SJSA1 (cell line): ENCODE measurements around the gene INPP5A. TPM values are rescaled to one million over a fixed set of nuclear protein-coding genes. Genes with fewer than 3 reads are reported as not detected.

Source experiments
- DNase-seq, 2 experiments: peaks; one replicate each; pipeline ENCODE4 v3.0.0-alpha.2; 2015 to 2020; ENCODE audit warnings: low spot score in 2 of 2, low read depth in 1 of 2
- H3K27ac ChIP-seq: fragments of 250-450 bp; sonication (Bioruptor Pico); 2 replicates; pipeline ENCODE4 v1.5.1; 2020; ENCODE audit warnings: mild to moderate bottlenecking, moderate library complexity
- H3K27me3 ChIP-seq: fragments of 250-450 bp; sonication (Bioruptor Pico); replicated peaks from 2 replicates; pipeline ENCODE4 v1.5.1; 2020; ENCODE audit warnings: mild to moderate bottlenecking, moderate library complexity
- H3K36me3 ChIP-seq: fragments of 250-450 bp; sonication (Bioruptor Pico); 2 replicates; pipeline ENCODE4 v1.5.1; 2020; ENCODE audit warnings: mild to moderate bottlenecking
- H3K4me1 ChIP-seq: fragments of 250-450 bp; sonication (Bioruptor Pico); replicated peaks from 2 replicates; pipeline ENCODE4 v1.6.1; 2021; ENCODE audit warnings: mild to moderate bottlenecking
- H3K4me3 ChIP-seq: fragments of 250-450 bp; sonication (Bioruptor Pico); 2 replicates; pipeline ENCODE4 v1.5.1; 2020; ENCODE audit warnings: mild to moderate bottlenecking
- H3K9me3 ChIP-seq: fragments of 250-450 bp; sonication (Bioruptor Pico); replicated peaks from 2 replicates; pipeline ENCODE4 v1.5.1; 2020; ENCODE audit warnings: mild to moderate bottlenecking
- total RNA-seq: library from RNA; depleted of rRNA; stranded (reverse); fragments of >200 nt; shearing (Covaris generic); gene quantifications from 2 replicates; pipeline ENCODE4 v1.2.3, GENCODE V29; 2014

Gene INPP5A
- total RNA-seq, 1 experiment from 2014 or later = 56.8 TPM

DNA sequence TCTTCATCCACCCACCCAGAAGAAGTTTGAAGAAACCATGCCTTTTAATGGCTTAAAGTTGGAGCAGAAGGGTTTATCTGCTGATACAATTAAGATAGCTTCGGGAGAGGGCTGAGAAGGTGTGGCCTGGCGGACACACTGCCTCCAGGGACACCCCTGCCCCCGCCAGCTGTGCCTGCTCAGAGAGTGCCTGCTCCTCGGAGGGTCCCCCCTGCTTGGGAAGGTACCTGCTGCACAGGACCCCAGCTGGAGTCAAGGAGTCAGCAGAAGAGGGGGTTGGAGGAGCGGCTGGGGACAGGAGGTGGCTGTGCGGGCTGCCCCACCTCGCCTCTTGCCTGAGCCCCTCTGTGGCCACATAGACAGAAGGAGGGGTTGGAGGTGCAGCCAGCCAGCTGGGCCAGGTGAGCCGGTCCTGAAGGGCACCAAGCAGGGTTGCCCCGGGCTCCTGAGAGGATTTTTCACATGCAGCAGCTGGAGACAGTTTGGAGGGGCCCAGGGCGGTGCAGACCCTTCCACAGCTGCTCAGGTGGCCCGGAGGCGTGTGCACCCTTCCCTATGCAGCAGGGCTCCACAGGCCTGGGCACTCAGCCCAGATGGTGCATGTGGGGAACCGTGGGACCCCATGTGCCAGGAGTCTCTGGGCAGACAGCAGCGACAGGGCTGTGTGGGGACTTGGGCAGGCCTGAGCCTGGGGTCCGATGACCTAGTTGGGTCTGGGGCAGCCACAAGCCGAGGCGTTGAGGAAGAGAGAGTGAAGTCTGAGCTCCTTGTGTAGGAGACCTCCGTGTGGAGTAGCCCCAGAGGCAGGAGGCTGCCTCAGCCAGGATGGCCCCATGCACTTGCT, 118.9 kb downstream of the INPP5A start:
- Histone ChIP-seq H3K4me1 (peaks cover 8% of the 10 kb centered on the region), H3K27me3 (no peaks in the 10 kb centered on the region), H3K4me3 (no peak overlapping the region), H3K36me3 (peaks cover 24% of the 10 kb centered on the region), H3K27ac (no peak overlapping the region), H3K9me3 (no peaks in the 10 kb centered on the region)
- DNase-seq = no peak

DNA sequence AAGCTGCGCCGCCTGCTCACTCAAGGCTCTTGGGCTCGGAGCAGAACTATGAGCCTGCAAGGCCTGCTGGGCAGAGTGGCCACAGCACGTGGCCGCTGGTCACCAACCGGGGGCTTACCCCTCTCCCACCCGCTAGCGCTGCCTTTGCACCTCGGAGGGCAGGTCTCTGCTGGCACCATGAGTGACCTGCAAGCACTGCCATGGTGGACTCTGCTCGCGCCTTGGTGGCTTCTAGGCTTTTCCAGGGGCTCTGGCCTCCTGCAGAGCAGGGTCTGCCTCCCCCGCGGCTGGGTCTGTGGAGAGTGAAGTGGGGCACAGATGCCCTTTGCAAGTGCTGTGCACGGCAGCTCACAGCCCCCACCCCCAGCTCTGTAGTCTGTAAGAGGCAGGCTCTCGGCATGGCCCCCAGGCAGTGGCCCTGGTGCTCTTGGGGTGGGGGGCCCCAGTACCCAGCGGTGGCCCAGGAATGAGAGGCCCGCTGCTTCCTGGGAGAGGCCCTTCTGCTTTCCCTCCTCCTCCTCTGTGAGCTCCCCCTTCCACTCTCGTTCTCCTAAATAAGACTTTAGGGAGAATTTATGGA, 119.6 kb downstream of the INPP5A start:
- peaks cover 14% of the 10 kb centered on the region for H3K4me1 ChIP-seq
- DNase-seq = no peak
- H3K4me3 ChIP-seq = no peak overlapping the region
- no peaks in the 10 kb centered on the region for H3K9me3 ChIP-seq
- H3K27ac ChIP-seq = no peak overlapping the region
- no peaks in the 10 kb centered on the region for H3K27me3 ChIP-seq
- peaks cover 24% of the 10 kb centered on the region for H3K36me3 ChIP-seq

DNA sequence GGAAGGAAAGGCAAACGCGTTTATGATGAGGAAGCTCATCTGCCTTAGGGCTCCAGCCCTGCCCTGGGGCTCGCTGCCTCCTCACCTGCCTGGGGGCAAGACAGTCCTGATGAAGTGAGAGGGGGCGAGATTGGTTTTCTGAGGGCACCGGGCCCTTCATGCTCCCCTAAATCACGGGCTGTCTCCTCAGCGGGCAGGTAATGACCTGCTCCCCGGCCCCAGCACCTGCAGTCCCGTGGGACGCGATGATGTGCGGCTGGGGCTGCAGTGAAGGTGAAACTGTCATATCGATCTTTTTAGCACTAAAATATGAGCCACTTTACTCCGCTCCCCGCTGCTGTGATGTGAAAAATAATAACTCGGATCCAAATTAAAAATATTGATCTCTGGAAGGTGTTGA, 120.2 kb downstream of the INPP5A start:
- DNase-seq = no peak
- H3K27me3 ChIP-seq = no peaks in the 10 kb centered on the region
- no peak overlapping the region for H3K4me3 ChIP-seq
- peaks cover 15% of the 10 kb centered on the region for H3K4me1 ChIP-seq
- H3K27ac ChIP-seq = no peak overlapping the region
- peaks cover 21% of the 10 kb centered on the region for H3K36me3 ChIP-seq
- no peaks in the 10 kb centered on the region for H3K9me3 ChIP-seq

DNA sequence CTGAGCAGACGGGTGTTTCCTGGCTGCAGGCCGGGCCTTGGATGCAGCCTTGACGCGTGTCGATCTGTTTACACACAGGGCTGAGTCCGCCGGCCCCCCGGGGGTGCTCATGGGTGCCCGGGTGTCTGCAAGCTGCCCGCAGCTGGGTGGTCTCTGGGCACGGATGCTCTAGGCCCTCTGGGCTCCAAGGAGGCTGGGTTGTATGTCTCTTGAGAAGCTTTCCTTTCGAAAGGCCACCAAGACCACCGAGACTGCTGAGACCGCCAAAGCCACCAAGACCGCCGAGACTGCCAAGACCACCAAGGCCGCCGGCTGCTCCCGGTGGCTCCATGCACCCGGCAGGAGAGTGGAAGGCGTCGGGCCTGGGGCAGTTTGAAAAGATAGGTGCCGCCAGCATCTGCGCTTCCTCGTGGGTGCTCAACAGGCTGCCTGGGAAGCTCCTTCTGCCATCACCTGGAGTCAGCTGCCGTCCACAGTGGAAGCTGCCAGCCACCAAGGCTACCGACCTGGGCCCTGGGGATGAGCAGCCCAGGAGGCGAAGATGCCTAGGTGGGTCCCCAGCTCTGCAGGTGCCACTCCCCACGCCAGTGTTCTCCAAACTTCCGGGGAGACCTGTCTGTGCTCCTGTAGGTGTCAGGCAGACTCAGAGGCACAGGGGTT, 121.1 kb downstream of the INPP5A start:
- H3K4me3 ChIP-seq = no peak overlapping the region
- no peak overlapping the region for H3K27ac ChIP-seq
- H3K9me3 ChIP-seq = no peaks in the 10 kb centered on the region
- peaks cover 15% of the 10 kb centered on the region for H3K4me1 ChIP-seq
- H3K27me3 ChIP-seq = no peaks in the 10 kb centered on the region
- DNase-seq = no peak
- peaks cover 21% of the 10 kb centered on the region for H3K36me3 ChIP-seq

DNA sequence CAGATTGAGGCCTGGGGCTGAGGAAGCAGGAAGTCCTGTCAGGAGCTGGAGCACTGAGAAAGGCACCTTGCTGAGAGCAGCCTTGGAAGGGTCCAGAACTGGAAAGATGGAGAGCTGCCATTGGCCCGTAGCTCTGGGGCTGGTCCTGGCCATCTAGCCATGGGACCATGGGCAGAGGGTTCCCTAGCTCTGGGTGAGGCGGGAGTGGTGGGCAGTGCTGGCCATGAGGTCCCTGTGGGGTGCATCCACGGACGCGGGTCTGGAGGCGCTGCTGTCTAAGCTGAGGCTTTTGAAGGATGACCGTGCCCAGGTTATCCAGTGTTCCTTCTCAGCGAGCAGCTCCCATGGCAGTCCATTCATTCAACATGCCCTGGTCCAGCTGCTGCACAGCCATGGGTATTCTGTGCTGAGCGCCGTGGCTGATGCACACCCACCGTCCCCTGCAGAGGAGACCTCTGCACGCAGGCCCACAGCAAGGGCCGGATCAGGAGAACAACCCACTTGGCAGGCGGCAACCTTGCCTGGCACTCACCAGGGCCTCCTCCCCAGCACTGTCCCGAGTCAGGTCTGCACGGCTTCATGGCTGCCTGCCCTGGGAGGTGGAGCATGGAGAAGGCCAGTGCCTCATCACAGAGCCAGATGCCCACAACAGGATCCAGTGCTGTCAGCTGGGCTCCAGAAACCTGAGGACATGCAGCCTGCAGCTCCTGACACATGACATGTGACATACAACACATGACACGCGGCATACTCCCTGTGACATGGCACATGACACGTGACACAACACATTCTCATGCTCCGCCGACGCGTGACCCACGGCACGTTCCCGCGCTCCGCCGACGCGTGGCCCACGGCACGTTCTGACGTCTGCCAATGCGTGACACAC, 121.9 kb downstream of the INPP5A start:
- Histone ChIP-seq H3K36me3 (peaks cover 15% of the 10 kb centered on the region), H3K27me3 (no peaks in the 10 kb centered on the region), H3K4me3 (no peak overlapping the region), H3K27ac (no peak overlapping the region), H3K9me3 (no peaks in the 10 kb centered on the region), H3K4me1 (peaks cover 12% of the 10 kb centered on the region)
- DNase-seq = no peak

DNA sequence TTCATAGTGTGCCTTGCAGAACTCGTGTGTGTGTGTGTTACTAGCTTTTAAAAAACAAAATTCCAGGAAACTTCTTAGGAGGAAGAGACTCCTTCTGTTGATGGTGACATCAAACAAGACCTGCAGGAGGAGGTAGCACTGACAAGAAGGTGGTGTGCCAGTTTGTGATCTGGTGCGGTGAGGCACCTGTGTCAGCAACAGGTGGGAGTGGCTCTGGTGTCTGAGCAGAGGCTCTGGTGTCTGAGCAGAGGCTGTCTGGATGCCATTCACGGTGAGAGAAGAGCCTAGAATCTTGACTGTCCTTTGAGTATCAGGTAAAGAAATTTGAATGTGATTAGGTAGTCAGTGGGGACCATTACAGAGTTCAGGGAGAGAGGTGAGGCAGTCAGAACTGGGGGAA, 122.8 kb downstream of the INPP5A start:
- Histone ChIP-seq H3K27me3 (no peaks in the 10 kb centered on the region), H3K36me3 (peaks cover 10% of the 10 kb centered on the region)

DNA sequence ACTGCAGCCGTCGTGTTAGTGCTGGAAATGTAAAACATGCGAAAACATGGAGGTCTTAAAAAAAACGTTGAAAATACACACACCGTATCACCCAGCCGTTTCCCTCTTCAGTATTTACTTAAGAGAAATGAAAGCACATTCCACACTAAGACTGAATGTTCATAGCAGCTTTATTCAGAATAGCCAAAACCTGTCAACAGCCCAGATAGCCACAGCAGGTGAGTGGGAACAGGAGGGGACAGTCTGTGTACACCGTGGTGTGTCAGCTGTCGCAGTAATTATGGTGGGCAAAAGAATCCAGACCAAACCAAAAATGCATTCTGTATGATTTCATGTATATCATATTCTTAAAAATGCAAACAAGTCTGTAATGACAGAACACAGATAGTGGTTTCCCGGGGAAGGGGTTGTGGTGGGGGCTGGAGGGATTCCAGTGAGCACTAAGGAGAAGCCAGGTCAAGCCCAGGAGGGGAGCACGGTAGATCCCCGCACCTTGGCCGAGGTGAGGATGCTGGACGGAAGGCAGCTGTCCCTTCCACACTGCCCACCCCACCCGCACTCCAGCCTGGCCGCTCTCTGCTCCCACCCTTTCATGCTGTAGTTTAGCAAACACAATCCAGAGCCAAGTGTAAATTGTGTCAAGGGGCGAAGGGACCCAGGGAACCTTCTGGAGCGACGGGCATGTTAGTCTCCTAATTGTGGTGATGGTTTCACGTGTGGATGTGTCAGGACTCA, 124.8 kb downstream of the INPP5A start:
- H3K4me3 ChIP-seq = no peak overlapping the region
- H3K27ac ChIP-seq = no peak overlapping the region
- H3K27me3 ChIP-seq = no peaks in the 10 kb centered on the region
- peaks cover 7% of the 10 kb centered on the region; the same call in 1 of the 2 replicates for H3K36me3 ChIP-seq
- peaks cover 24% of the 10 kb centered on the region for H3K4me1 ChIP-seq
- H3K9me3 ChIP-seq = no peaks in the 10 kb centered on the region
- no peak for DNase-seq

More for the DNA sequence above, 122.8 kb downstream of the INPP5A start:
- Histone ChIP-seq H3K4me1 (peaks cover 7% of the 10 kb centered on the region; the same call in 1 of the 2 replicates), H3K4me3 (no peak overlapping the region), H3K9me3 (no peaks in the 10 kb centered on the region), H3K27ac (no peak overlapping the region)
- no peak for DNase-seq

DNA sequence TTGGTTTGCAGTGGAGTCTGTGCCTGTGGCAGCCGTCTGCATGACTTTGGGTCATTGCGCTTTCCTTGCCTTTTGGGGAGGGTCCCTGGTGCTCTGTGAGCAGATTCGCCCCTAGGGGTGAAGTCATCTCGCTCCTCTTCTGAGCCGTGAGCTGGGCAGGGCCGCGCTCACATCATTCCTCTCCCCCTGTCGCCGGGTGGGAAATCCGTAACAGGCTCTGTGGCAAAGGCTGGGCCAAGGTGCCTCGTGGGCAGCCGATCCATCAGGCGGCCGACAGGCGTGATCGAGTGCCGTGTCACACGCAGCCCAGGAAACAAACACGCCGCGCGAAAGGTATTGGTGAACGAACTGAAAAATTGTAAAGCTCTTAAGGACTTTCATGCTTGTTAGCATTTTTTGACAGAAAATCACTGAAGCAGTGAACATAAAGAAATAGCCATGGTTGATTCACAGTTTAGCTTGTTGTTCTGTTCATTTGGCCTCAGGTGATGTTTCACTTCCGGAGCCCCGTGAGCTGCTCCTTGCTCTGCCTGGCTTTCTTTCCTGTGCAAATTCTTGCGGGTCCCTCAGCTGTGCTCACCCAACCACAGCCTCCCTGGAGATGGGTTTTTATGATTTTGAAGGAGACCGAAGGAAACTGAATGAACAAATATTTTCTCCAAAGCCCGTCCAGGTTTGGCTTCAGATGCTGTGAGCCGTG, 126.2 kb downstream of the INPP5A start:
- DNase-seq = no peak

DNA sequence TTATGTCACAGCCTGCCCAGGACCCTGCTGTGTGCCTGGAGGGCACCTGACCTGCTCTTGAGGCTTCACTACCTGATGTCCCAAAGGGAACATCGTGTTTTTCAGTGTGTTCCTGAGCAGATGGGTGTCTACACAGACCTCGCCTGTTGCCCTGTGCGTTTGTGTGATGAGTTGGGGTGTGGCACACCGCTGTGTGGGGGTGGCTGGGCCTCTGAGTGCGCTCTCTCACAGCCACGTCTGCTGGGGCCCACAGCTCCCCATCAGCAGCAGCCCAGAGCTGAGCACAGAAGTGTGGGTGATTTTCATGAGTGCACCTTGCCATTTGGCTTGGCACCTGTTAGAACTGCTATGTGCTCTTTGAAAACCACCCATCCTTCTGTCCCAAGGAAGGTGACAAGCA, 126.8 kb downstream of the INPP5A start:
- H3K27me3 ChIP-seq = no peaks in the 10 kb centered on the region
- no peaks in the 10 kb centered on the region for H3K9me3 ChIP-seq
- no peak for DNase-seq
- no peak overlapping the region for H3K27ac ChIP-seq
- H3K4me3 ChIP-seq = no peak overlapping the region
- peaks cover 44% of the 10 kb centered on the region for H3K4me1 ChIP-seq
- peaks cover 18% of the 10 kb centered on the region for H3K36me3 ChIP-seq

More for the DNA sequence above, 126.2 kb downstream of the INPP5A start:
- no peak overlapping the region for H3K27ac ChIP-seq
- H3K4me1 ChIP-seq = peaks cover 38% of the 10 kb centered on the region
- H3K9me3 ChIP-seq = no peaks in the 10 kb centered on the region
- peaks cover 12% of the 10 kb centered on the region for H3K36me3 ChIP-seq
- H3K27me3 ChIP-seq = no peaks in the 10 kb centered on the region
- H3K4me3 ChIP-seq = no peak overlapping the region

DNA sequence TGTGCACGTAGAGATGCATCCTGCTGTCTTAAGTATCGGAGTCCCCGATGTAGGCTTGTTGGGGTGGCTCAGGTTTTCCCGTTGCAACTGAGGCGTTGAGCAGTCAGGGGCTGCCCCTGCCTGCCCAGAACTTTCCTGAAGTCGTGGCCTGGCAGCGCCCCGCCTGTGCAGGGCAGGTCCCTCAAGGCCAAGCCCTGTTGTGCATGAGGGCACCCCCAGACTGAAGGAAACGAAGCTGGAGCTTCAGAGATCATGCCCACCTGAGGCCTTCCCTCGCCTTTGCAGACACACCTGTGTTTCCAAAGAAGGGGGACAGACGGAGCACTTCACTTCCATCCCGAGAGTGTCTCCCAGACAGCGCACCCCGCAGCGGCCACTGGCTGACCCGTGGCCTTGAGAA, 127.3 kb downstream of the INPP5A start:
- Histone ChIP-seq H3K9me3 (no peaks in the 10 kb centered on the region), H3K36me3 (peaks cover 19% of the 10 kb centered on the region), H3K4me3 (no peak overlapping the region), H3K4me1 (peaks cover 48% of the 10 kb centered on the region), H3K27ac (no peak overlapping the region), H3K27me3 (no peaks in the 10 kb centered on the region)
- no peak for DNase-seq

DNA sequence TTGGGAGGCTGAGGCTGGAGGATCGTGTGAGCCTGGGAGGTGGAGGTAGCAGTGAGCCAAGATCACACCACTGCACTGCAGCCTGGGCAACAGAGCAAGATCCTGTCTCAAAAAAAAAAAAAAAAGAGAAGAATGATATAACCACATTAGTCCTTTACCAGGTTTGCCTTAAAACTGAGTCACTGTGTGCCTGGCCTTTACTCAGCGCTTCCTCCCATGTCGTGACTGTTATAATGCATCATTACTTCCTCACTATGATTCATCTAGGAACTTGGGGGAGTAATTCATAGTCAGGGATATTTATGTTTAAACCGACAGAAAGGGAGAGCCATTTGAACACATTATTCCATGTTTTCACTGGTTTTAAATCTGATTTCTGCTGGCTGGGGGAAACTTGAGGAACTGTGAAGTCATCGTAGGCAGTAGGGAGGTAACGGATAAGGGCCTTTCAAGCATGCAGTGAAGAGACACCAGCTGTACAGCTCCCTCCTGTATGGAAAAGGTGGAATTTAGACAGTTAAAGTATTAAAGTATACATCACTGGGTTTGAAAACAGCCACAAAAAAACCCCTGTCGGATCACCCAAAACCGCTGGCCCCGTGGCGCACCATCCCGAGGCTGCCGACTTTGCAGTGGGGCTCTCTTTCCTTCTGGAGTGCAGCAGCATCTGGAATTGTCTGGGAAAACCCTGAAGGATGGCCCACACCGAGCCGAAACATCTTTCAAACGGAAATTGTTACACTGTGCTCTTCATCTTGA, 128.5 kb downstream of the INPP5A start:
- Histone ChIP-seq H3K4me1 (peaks cover 57% of the 10 kb centered on the region), H3K27ac (peak overlapping the region; percentile 80), H3K9me3 (no peaks in the 10 kb centered on the region), H3K36me3 (peaks cover 13% of the 10 kb centered on the region), H3K27me3 (no peaks in the 10 kb centered on the region), H3K4me3 (peak overlapping the region; percentile 36)
- peak; percentile 81 to 83 for DNase-seq
